Heart right ventricle (tissue), 16 donors: ENCODE data around the gene NDUFS6. TPM values are rescaled to one million over a fixed set of nuclear protein-coding genes. Genes with fewer than 3 reads are reported as not detected.
"Not testable (repeated sequence)": the region's sequence is repeated elsewhere in the genome, so short reads cannot be mapped to it uniquely, and the experiment has no call there.

ENCODE experiments used
- ATAC-seq, 8 donors: fragments of 200-7000 bp; cut with Tn5 transposase; one replicate each; pipeline ENCODE4 v1.9.1; 2020; ENCODE audit warnings: mild to moderate bottlenecking in 8 of 8, moderate library complexity in 8 of 8, moderate number of reproducible peaks in 1 of 8
- DNase-seq, 2 donors: peaks; one replicate each; pipeline ENCODE4 v3.0.0-alpha.2; 2020
- H3K27ac ChIP-seq, 10 donors: fragments of 200-600 bp; sonication (generic) in 2 of 10; one replicate each; pipeline versions ENCODE4 v1.5.0 to v1.8.0; 2020 to 2022; ENCODE audit warnings: mild to moderate bottlenecking in 3 of 10
- H3K27me3 ChIP-seq, 7 donors: fragments of 200-600 bp; one replicate each; pipeline ENCODE4 v1.8.0; 2021 to 2022; ENCODE audit warnings: mild to moderate bottlenecking in 2 of 7
- H3K36me3 ChIP-seq, 9 donors: fragments of 200-600 bp; sonication (generic) in 1 of 9; one replicate each; pipeline versions ENCODE4 v1.5.0 to v1.8.0; 2020 to 2022; ENCODE audit warnings: mild to moderate bottlenecking in 2 of 9
- H3K4me1 ChIP-seq, 9 donors: fragments of 200-600 bp; sonication (generic) in 1 of 9; one replicate each; pipeline versions ENCODE4 v1.5.0 to v1.8.0; 2020 to 2022; ENCODE audit warnings: mild to moderate bottlenecking in 4 of 9
- H3K4me3 ChIP-seq, 10 donors: fragments of 200-600 bp; sonication (generic) in 2 of 10; one replicate each; pipeline versions ENCODE4 v1.5.0 to v1.8.0; 2020 to 2022; ENCODE audit warnings: mild to moderate bottlenecking in 7 of 10, moderate library complexity in 2 of 10
- H3K9me3 ChIP-seq, 11 donors: fragments of 200-600 bp in 10 of 11; sonication (generic) in 2 of 11; one replicate each; pipeline versions ENCODE4 v1.5.0 to v1.8.0; 2013 to 2022; ENCODE audit warnings: mild to moderate bottlenecking in 2 of 11, control low read depth in 1 of 11, moderate library complexity in 1 of 11
- WGBS, 2 donors: extraction: QIAGEN DNeasy Blood & Tissue Kit; methylation state at CpG; one replicate each; pipeline ENCODE4 v1.1.7; 2013; ENCODE audit warnings: inconsistent platforms in 1 of 2; 5-methylcytosine and 5-hydroxymethylcytosine counted together
- intact Hi-C, 10 donors: fragments of 100-400 bp; cut with DNase I; formaldehyde crosslinking; loops; one replicate each; pipeline versions ENCODE4 v1.11.1 to v1.14.2; 2022
- polyA plus RNA-seq, 2 donors: library from polyadenylated mRNA; stranded (reverse); fragments of 200-250 nt; gene quantifications; one replicate each; pipeline ENCODE4 v1.2.3, GENCODE V29; 2013
- total RNA-seq, 10 donors: library from RNA; stranded (reverse); fragmentation: NEBNext Ultra II Directional in 3 of 10; extraction: Animal tissue kit (Norgen Biotek cat#: 25700) in 3 of 10; gene quantifications; one replicate each; pipeline versions ENCODE4 v1.2.1 to v1.2.4, GENCODE V29; 2021 to 2023
- TF ChIP-seq, protein P1 (sequence below), 9 donors: fragments of 200-600 bp; sonication (generic) in 2 of 9; IDR thresholded peaks; one replicate each; pipeline versions ENCODE4 v1.5.0 to v1.8.0; 2021 to 2022; ENCODE audit warnings: antibody characterized with exemption in 9 of 9, mild to moderate bottlenecking in 5 of 9, moderate library complexity in 1 of 9
- donor health status: Arrhythmogenic right ventricular cardiomyopathy.
- donor health status: ischemic (EF 13 %, LVEDD 7.1; RV severe dilation, severe dysfunction).
- donor health status: healthy with polysubstance abuse.
- donor health status: DM: no; HTN: yes; CAD: no.
- donor health status: DM: no; HTN: no; CAD: no.
- donor health status: ischemic (EF 25% LVEDD 6.9; RV normal size, moderate dysfunction).
- donor health status: ischemic (EF 25% LVEDD 5.7; RV mildly dilated, moderate dysfunction).
- donor health status: healthy.
- donor health status: DM: yes; HTN: yes; CAD: no.
- donor health status: Ischemic cardiomyopathy.
- donor health status: ischemic (EF 35%, LVEDD 5.7; RV mildly dilated, moderate dysfunction).
- donor health status: nonischemic (EF 11% LVEDD 7.7; RV severe dilation, severe dysfunction).
- donor health status: DM: yes; HTN: yes; CAD: no.
- donor health status: PGD.
- donor health status: ischemic (EF 29% LVEDD 5.4; RV normal size, mild dysfunction).
- donor health status: nonischemic (EF 23%, LVEDD 6.1; RV moderate dilation, normal function).

The NDUFS6 gene
- total and polyA plus RNA-seq, 12 donors, result 60.2 to 198 (median 87.9) TPM

DNA sequence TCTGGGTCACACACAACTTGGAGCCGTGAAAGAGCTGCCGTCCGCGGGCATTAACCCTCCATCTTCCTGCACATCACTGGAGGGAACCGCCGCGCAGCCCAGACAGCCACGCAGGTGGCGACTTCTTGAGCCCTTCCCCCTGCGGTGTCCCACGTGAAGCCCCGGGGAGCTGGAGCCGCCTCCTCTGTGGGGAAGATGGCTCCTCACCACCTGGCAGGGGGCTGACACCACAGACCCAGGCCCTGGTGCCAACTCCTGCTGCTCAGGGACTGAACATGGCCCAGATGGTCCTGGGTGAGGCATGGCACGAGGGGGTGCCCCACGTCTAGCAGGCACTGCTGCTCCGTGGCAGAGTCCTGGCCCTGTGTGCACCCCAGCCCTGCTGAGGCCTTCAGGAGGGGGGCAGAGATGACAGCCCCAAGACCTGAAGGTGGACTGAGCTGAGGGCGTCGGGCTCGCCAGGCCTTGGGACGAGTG, 38.9 kb downstream of the NDUFS6 start:
- TF ChIP-seq, protein P1, sequence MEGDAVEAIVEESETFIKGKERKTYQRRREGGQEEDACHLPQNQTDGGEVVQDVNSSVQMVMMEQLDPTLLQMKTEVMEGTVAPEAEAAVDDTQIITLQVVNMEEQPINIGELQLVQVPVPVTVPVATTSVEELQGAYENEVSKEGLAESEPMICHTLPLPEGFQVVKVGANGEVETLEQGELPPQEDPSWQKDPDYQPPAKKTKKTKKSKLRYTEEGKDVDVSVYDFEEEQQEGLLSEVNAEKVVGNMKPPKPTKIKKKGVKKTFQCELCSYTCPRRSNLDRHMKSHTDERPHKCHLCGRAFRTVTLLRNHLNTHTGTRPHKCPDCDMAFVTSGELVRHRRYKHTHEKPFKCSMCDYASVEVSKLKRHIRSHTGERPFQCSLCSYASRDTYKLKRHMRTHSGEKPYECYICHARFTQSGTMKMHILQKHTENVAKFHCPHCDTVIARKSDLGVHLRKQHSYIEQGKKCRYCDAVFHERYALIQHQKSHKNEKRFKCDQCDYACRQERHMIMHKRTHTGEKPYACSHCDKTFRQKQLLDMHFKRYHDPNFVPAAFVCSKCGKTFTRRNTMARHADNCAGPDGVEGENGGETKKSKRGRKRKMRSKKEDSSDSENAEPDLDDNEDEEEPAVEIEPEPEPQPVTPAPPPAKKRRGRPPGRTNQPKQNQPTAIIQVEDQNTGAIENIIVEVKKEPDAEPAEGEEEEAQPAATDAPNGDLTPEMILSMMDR (IDR thresholded peaks at IDR 0.05), result no peak
- H3K4me1 ChIP-seq, result peaks cover 0 to 17% (median 4%) of the 10 kb centered on the region in 9 donors
- intact Hi-C loops, result no loop called here
- H3K36me3 ChIP-seq, result no peaks in the 10 kb centered on the region
- DNase-seq (no peak), ATAC-seq (peak in 1 of 8 donors; percentile 15)
- H3K27me3 ChIP-seq, result peaks cover 0 to 43% (median 16%) of the 10 kb centered on the region in 7 donors
- no peaks in the 10 kb centered on the region for H3K9me3 ChIP-seq
- H3K27ac ChIP-seq, result no peak overlapping the region
- no peak overlapping the region for H3K4me3 ChIP-seq
- WGBS, 2 donors, result 71 to 91% methylated on average over 20 of the region's 20 CpGs

GRCh38 chr5:1840741-1841521, 39.7 kb downstream of the NDUFS6 start:
- peaks cover 0 to 17% (median 4%) of the 10 kb centered on the region in 9 donors for H3K4me1 ChIP-seq
- H3K27me3 ChIP-seq, result peaks cover 0 to 43% (median 16%) of the 10 kb centered on the region in 7 donors
- no peaks in the 10 kb centered on the region for H3K36me3 ChIP-seq
- no peaks in the 10 kb centered on the region for H3K9me3 ChIP-seq
- ATAC-seq (peak; percentile 66 to 92 (median 87)), DNase-seq (peak; percentile 54 to 57)
- H3K27ac ChIP-seq, result peak overlapping the region in 6 of 10 donors; percentile 25 to 68 (median 58)
- intact Hi-C loops, result no loop called here
- H3K4me3 ChIP-seq, result no peak overlapping the region
- TF ChIP-seq, protein P1 (IDR thresholded peaks at IDR 0.05), result no peak
- 29 to 33% methylated on average over 31 of the region's 31 CpGs for WGBS, 2 donors

DNA sequence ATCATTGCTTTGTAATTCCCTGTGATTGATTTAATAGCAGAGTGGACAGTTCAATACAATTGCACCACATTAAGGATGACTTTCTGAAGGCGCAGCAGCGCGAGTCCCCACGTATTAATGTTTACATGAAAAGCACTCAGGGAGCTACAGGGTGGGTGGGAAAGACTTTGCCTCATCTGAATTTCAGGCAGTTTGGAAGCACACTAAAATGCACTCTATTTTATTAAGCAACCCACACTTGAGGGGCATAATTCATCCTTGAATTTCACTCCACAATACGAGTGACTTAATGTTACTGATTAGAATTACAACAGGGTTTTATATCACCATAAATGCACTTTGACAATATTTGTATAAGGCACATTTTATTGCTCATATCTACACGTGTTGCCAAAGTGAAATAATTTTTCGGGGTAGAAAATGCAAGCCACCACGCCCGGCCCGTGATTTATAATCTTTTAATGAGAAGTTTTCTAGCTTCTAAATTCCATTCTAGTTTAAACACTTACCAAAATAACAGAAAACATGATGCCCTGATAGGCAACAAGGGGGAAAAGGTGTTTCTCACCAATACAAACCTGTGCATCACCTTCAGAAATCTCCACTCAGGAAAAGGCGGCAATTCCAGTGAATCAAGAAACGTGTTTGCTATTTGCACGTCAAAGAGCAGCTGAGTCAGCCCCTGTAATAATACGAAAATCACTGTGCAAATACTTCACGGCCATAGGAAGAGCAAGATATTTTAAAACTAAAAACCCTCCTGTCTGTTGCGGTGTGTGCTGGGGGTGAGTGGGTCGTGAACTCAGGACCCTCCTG, 41.0 kb downstream of the NDUFS6 start:
- Histone ChIP-seq H3K4me1 (peaks cover 0 to 13% (median 4%) of the 10 kb centered on the region in 9 donors), H3K27ac (no peak overlapping the region), H3K4me3 (no peak overlapping the region), H3K9me3 (no peaks in the 10 kb centered on the region), H3K27me3 (peaks cover 0 to 40% (median 16%) of the 10 kb centered on the region in 7 donors), H3K36me3 (no peaks in the 10 kb centered on the region)
- no peak for ATAC-seq
- no peak for DNase-seq
- WGBS, 2 donors, result 78 to 81% methylated on average over 17 of the region's 17 CpGs
- intact Hi-C loops, result no loop called here
- TF ChIP-seq, protein P1 (IDR thresholded peaks at IDR 0.05), result no peak

DNA sequence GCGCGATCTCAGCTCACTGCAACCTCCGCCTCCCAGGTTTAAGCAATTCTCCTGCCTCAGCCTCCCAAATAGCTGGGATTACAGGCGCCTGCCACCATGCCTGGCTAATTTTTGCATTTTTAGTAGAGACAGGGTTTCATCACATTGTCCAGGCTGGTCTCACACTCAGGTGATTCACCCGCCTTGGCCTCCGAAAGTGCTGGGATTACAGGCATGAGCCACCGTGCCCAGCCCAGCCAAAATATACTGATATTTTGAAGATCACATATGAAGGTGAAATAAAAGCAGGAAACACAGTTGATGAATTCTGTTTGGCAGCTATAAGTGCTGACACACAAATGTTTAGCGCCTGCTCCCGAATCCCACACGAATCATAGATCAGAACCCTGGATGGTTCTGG, 42.6 kb downstream of the NDUFS6 start:
- H3K36me3 ChIP-seq, H3K27ac ChIP-seq, DNase-seq, intact Hi-C loops, H3K9me3 ChIP-seq, ATAC-seq, H3K4me3 ChIP-seq: not testable (repeated sequence)
- Histone ChIP-seq H3K4me1 (peaks cover 0 to 13% (median 4%) of the 10 kb centered on the region in 9 donors), H3K27me3 (peaks cover 0 to 35% (median 18%) of the 10 kb centered on the region in 7 donors)
- WGBS, 2 donors, result 84 to 89% methylated on average over 10 of the region's 10 CpGs
